CD4-positive, alpha-beta memory T cell (primary cell): ENCODE data around the gene TMEM256. TPM values are rescaled to one million over a fixed set of nuclear protein-coding genes. Genes with fewer than 3 reads are reported as not detected.
A peak's percentile ranks its signal among the peaks of the same experiment; 100 is the strongest.

Source experiments
- CTCF ChIA-PET: fragments of 350-600 bp; sonication (Branson Sonifier 250); formaldehyde crosslinking; loops from one replicate; lab custom pipeline; 2021; ENCODE audit warnings: inconsistent platforms; ENCODE audit not compliant: partially characterized antibody; lab: Charles Lee
- POLR2A ChIA-PET: fragments of 350-600 bp; sonication (Branson Sonifier 250); formaldehyde crosslinking; loops from one replicate; lab custom pipeline; 2021; ENCODE audit not compliant: partially characterized antibody; lab: Charles Lee
- DNase-seq, 5 donors: peaks; one replicate each; pipeline versions ENCODE4 v3.0.0 to v3.0.0-alpha.2; 2020 to 2022; ENCODE audit warnings: mixed read lengths in 1 of 5
- H3K27ac ChIP-seq: one replicate; pipeline ENCODE4 v1.7.0; 2013; ENCODE audit warnings: low read depth, low read length
- H3K27me3 ChIP-seq: 2 replicates; pipeline ENCODE4 v1.7.0; 2013; ENCODE audit warnings: mild to moderate bottlenecking, low read length, moderate library complexity; ENCODE audit not compliant: insufficient read depth
- H3K36me3 ChIP-seq: 2 replicates; pipeline ENCODE4 v1.7.0; 2013; ENCODE audit warnings: mild to moderate bottlenecking, low read length, moderate library complexity; ENCODE audit not compliant: insufficient read depth
- H3K4me1 ChIP-seq: 2 replicates; pipeline ENCODE4 v1.7.0; 2013; ENCODE audit warnings: mild to moderate bottlenecking, low read length, moderate library complexity; ENCODE audit not compliant: insufficient read depth
- H3K4me3 ChIP-seq, 2 donors: one replicate each; pipeline ENCODE4 v1.7.0; 2013; ENCODE audit warnings: low read length in 2 of 2, mild to moderate bottlenecking in 1 of 2
- H3K9me3 ChIP-seq, 2 donors: one replicate each; pipeline ENCODE4 v1.7.0; 2013; ENCODE audit warnings: low read length in 2 of 2, control low read depth in 1 of 2; ENCODE audit not compliant: control insufficient read depth in 1 of 2
- H3K27ac Mint-ChIP-seq, 7 donors: one replicate each; pipeline ENCODE4 v1.8.0; 2020 to 2021; ENCODE audit warnings: mixed read lengths in 7 of 7, mild to moderate bottlenecking in 6 of 7, inconsistent platforms in 3 of 7, moderate library complexity in 3 of 7
- H3K27me3 Mint-ChIP-seq, 2 donors: one replicate each; pipeline ENCODE4 v1.8.0; 2020 to 2021; ENCODE audit warnings: mixed read lengths in 2 of 2
- H3K36me3 Mint-ChIP-seq, 2 donors: one replicate each; pipeline ENCODE4 v1.8.0; 2020 to 2021; ENCODE audit warnings: mixed read lengths in 2 of 2, inconsistent platforms in 1 of 2, mild to moderate bottlenecking in 1 of 2
- H3K4me1 Mint-ChIP-seq, 4 donors: one replicate each; pipeline ENCODE4 v1.8.0; 2020 to 2021; ENCODE audit warnings: mixed read lengths in 4 of 4, mild to moderate bottlenecking in 1 of 4
- H3K4me3 Mint-ChIP-seq, 8 donors: one replicate each; pipeline ENCODE4 v1.8.0; 2020 to 2021; ENCODE audit warnings: mixed read lengths in 8 of 8, mild to moderate bottlenecking in 7 of 8, moderate library complexity in 6 of 8, inconsistent platforms in 3 of 8
- H3K9me3 Mint-ChIP-seq, 8 donors: one replicate each; pipeline ENCODE4 v1.8.0; 2020 to 2021; ENCODE audit warnings: mixed read lengths in 8 of 8, mild to moderate bottlenecking in 5 of 8, inconsistent platforms in 3 of 8, moderate library complexity in 1 of 8
- intact Hi-C: fragments of 100-400 bp; cut with micrococcal nuclease; formaldehyde crosslinking; loops from one replicate; pipeline ENCODE4 v1.15.1; 2023
- polyA plus RNA-seq, 2 donors: library from polyadenylated mRNA; unstranded; fragments of 300-500 nt; fragmentation: Illumina TruSeq; gene quantifications; one replicate each; pipeline ENCODE4 v1.2.3, GENCODE V29; 2021
- total RNA-seq, 2 experiments: library from RNA; stranded (reverse); gene quantifications; one replicate each; pipeline ENCODE4 v1.2.3, GENCODE V29; 2021

TMEM256 gene
- total and polyA plus RNA-seq, 4 experiments from 2014 or later: 35.4 to 51.1 (median 44.1) TPM

DNA sequence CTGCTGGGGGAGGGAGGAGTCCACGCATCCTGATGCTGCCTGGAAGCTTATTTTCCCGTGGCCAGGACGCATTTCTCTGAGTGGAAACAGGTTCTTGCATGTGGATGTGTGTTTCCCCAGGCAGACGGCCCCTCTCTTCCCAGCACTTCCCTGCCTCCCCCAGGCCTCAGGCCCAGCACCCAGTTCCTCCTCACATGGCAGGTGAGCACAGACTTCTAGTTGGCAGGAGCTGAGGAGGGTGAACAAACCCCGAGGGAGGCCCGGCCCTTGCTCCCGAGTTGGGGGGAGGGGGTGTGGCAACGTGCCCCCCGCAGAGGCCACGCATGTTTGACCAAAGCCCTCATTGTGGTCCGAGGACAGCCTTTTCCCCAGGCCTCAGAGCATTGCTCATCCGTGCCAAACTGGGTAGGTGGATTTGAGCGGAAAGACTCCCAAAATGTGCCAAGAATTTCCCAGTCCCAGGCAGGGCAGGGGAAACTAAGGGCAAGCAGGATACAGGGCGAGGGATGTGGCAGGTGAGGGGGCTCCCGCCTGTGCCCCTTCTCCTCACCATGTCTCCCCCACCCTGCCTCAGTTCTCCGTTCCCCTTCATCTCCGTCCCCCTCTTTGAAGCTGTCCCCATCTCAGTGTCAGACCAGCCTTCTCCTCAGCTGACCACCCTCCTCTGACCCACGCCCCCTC lies 14.7 kb upstream of the TMEM256 start:
- intact Hi-C loops: no loop called here
- no peaks in the 10 kb centered on the region for H3K27me3 Mint-ChIP-seq
- ChIA-PET CTCF (no interaction called here), POLR2A (interaction anchor here (0.5 kb wide), 1 partner anchor 511 kb away, joined by 3 read pairs; no protein-coding TSS in a partner anchor)
- H3K4me1 Mint-ChIP-seq: peaks cover 0 to 2% (median 0%) of the 10 kb centered on the region in 4 donors
- no peaks in the 10 kb centered on the region for H3K9me3 ChIP-seq
- H3K27ac Mint-ChIP-seq: peak overlapping the region in 1 of 7 donors; percentile 58
- no peak overlapping the region for H3K27ac ChIP-seq
- H3K36me3 Mint-ChIP-seq: no peaks in the 10 kb centered on the region
- H3K4me1 ChIP-seq: no peaks in the 10 kb centered on the region
- H3K36me3 ChIP-seq: no peaks in the 10 kb centered on the region
- no peaks in the 10 kb centered on the region for H3K27me3 ChIP-seq
- no peak for DNase-seq
- no peak overlapping the region for H3K4me3 ChIP-seq
- H3K9me3 Mint-ChIP-seq: no peaks in the 10 kb centered on the region
- no peak overlapping the region for H3K4me3 Mint-ChIP-seq

DNA sequence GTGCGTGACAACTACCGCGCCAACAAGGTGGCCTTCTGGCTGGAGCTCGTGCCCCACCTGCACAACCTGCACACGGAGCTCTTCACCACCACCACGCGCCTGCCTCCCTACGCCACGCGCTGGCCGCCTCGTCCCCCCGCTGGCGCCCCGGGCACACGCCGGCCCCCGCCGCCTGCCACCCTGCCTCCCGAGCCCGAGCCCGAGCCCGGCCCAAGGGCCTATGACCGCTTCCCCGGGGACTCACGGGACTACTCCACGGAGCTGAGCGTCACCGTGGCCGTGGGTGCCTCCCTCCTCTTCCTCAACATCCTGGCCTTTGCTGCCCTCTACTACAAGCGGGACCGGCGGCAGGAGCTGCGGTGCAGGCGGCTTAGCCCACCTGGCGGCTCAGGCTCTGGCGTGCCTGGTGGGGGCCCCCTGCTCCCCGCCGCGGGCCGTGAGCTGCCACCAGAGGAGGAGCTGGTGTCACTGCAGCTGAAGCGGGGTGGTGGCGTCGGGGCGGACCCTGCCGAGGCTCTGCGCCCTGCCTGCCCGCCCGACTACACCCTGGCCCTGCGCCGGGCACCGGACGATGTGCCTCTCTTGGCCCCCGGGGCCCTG lies 13.3 kb upstream of the TMEM256 start:
- no peaks in the 10 kb centered on the region for H3K4me1 ChIP-seq
- no peak overlapping the region for H3K27ac Mint-ChIP-seq
- no peaks in the 10 kb centered on the region for H3K36me3 Mint-ChIP-seq
- H3K4me3 ChIP-seq: no peak overlapping the region
- peak in 1 of 5 donors; percentile 11 for DNase-seq
- H3K36me3 ChIP-seq: no peaks in the 10 kb centered on the region
- H3K4me3 Mint-ChIP-seq: no peak overlapping the region
- POLR2A ChIA-PET: interaction anchor here (1.3 kb wide), 1 partner anchor 13 kb away, joined by 4 read pairs; the partner anchor contains the start of gene TMEM256
- no peaks in the 10 kb centered on the region for H3K27me3 ChIP-seq
- intact Hi-C loops: no loop called here
- CTCF ChIA-PET: no interaction called here
- H3K9me3 ChIP-seq: no peaks in the 10 kb centered on the region
- no peaks in the 10 kb centered on the region for H3K27me3 Mint-ChIP-seq
- peaks cover 0 to 2% (median 0%) of the 10 kb centered on the region in 4 donors for H3K4me1 Mint-ChIP-seq
- H3K27ac ChIP-seq: no peak overlapping the region
- H3K9me3 Mint-ChIP-seq: no peaks in the 10 kb centered on the region

DNA sequence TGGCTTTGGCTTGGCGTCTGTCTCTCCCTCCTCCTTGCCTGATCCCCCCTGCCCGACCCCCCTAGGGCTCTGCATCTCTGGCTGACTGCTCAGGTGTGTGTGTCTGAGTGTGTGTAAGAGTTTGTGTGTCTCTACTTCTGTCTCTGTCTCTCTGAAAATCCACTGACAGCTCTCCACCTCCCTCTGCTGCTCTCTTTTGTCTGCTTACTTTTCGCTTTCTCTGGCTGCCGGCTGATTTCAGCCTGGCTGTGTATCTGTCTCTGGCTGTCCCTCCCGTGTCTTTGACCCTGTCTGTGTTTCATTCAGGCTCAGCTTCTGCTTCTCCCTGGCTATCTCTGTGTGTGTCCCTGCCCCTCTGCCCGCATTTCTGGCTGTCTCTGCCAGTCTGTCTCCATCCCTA lies 12.4 kb upstream of the TMEM256 start:
- no peaks in the 10 kb centered on the region for H3K9me3 ChIP-seq
- peak overlapping the region in 1 of 7 donors; percentile 29 for H3K27ac Mint-ChIP-seq
- H3K27ac ChIP-seq: no peak overlapping the region
- no peaks in the 10 kb centered on the region for H3K36me3 ChIP-seq
- DNase-seq: no peak
- H3K4me1 ChIP-seq: no peaks in the 10 kb centered on the region
- H3K4me3 ChIP-seq: no peak overlapping the region
- peaks cover 0 to 2% (median 0%) of the 10 kb centered on the region in 4 donors for H3K4me1 Mint-ChIP-seq
- H3K27me3 ChIP-seq: no peaks in the 10 kb centered on the region
- CTCF ChIA-PET: no interaction called here
- no peaks in the 10 kb centered on the region for H3K36me3 Mint-ChIP-seq
- no peaks in the 10 kb centered on the region for H3K27me3 Mint-ChIP-seq
- no peaks in the 10 kb centered on the region for H3K9me3 Mint-ChIP-seq
- peak overlapping the region in 1 of 8 donors; percentile 3 for H3K4me3 Mint-ChIP-seq
- intact Hi-C loops: loop anchor here (1.0 kb wide), 1 partner anchor 60 kb away; no protein-coding TSS in a partner anchor
- POLR2A ChIA-PET: interaction anchor here (1.3 kb wide), 1 partner anchor 12 kb away, joined by 4 read pairs; the partner anchor contains the start of gene TMEM256

DNA sequence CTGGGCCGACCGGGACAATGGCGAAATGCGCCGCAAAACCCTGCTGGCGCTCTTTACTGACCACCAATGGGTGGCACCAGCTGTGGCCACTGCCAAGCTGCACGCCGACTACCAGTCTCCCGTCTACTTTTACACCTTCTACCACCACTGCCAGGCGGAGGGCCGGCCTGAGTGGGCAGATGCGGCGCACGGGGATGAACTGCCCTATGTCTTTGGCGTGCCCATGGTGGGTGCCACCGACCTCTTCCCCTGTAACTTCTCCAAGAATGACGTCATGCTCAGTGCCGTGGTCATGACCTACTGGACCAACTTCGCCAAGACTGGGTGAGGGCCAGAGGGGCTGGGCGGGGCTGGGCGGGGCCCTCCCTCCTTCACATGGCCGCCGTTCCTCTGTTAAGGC lies 11.9 kb upstream of the TMEM256 start:
- Histone ChIP-seq H3K4me3 (no peak overlapping the region), H3K4me1 (no peaks in the 10 kb centered on the region), H3K27me3 (no peaks in the 10 kb centered on the region), H3K36me3 (no peaks in the 10 kb centered on the region), H3K27ac (no peak overlapping the region), H3K9me3 (no peaks in the 10 kb centered on the region)
- POLR2A ChIA-PET: interaction anchor here (1.3 kb wide), 1 partner anchor 12 kb away, joined by 4 read pairs; the partner anchor contains the start of gene TMEM256
- CTCF ChIA-PET: interaction anchor here (1.5 kb wide), 1 partner anchor 59 kb away, joined by 3 read pairs; no protein-coding TSS in a partner anchor
- Mint-ChIP-seq H3K4me1 (peaks cover 0 to 2% (median 0%) of the 10 kb centered on the region in 4 donors), H3K4me3 (no peak overlapping the region), H3K27ac (no peak overlapping the region), H3K9me3 (no peaks in the 10 kb centered on the region), H3K27me3 (no peaks in the 10 kb centered on the region), H3K36me3 (no peaks in the 10 kb centered on the region)
- intact Hi-C loops: loop anchor here (1.0 kb wide), 1 partner anchor 59 kb away; no protein-coding TSS in a partner anchor
- no peak for DNase-seq

DNA sequence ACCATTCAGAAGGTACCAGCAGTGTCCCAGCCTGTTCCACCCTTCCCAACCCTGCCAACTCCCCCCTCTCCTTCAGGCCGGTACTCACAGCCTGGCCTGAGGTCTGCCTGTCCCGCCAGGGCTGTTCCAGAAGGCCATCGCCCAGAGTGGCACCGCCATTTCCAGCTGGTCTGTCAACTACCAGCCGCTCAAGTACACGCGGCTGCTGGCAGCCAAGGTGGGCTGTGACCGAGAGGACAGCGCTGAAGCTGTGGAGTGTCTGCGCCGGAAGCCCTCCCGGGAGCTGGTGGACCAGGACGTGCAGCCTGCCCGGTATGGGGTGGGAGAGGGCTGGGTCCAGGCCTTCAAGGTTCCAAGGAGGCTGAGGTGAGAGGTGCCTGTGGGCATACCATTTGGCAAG lies 10.9 kb upstream of the TMEM256 start:
- Mint-ChIP-seq H3K4me1 (peaks cover 0 to 2% (median under 1%) of the 10 kb centered on the region in 4 donors), H3K9me3 (no peaks in the 10 kb centered on the region), H3K4me3 (no peak overlapping the region), H3K36me3 (no peaks in the 10 kb centered on the region), H3K27ac (no peak overlapping the region), H3K27me3 (no peaks in the 10 kb centered on the region)
- POLR2A ChIA-PET: no interaction called here
- no peaks in the 10 kb centered on the region for H3K9me3 ChIP-seq
- DNase-seq: no peak
- H3K27ac ChIP-seq: no peak overlapping the region
- CTCF ChIA-PET: interaction anchor here (1.5 kb wide), 1 partner anchor 58 kb away, joined by 3 read pairs; no protein-coding TSS in a partner anchor
- H3K27me3 ChIP-seq: no peaks in the 10 kb centered on the region
- H3K4me3 ChIP-seq: no peak overlapping the region
- intact Hi-C loops: no loop called here
- H3K36me3 ChIP-seq: no peaks in the 10 kb centered on the region
- no peaks in the 10 kb centered on the region for H3K4me1 ChIP-seq

DNA sequence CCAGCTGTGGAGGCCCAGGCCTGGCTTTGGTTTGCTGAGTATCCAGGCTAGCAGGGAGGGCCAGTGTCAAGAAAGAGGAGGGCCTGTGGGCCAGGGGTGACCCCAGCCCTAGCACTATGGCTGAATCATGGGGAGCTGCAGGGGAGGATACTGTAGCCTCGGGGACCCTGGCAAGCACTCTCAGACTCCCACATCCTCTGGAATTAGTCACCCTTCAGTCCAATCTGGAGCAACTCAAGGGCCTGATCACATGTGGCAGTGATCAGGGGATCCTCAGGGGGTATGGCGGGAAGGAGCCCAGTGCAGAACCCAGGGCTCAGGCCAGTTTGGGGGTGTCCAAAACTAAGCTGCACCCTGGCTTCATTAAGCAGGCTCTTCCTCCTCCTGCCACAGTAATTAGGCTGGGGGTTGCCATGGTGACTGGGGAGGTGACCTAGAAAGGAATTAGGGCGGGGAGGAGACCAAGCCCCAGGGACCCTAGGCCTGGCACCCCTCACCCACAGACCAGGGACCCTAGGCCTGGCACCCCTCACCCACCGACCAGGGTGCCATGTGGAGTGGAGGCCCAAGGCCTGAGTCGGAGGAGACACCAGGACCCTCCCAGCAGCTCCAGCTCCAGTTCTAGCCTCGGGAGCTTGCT lies 9.6 kb upstream of the TMEM256 start:
- POLR2A ChIA-PET: interaction anchor here (0.7 to 1.3 kb wide), 2 partner anchors 11 to 22 kb away, joined by 3 read pairs; partner anchors contain the start of gene TMEM102
- H3K36me3 Mint-ChIP-seq: no peaks in the 10 kb centered on the region
- H3K4me1 ChIP-seq: no peaks in the 10 kb centered on the region
- H3K9me3 ChIP-seq: no peaks in the 10 kb centered on the region
- no peak overlapping the region for H3K27ac ChIP-seq
- H3K27ac Mint-ChIP-seq: no peak overlapping the region
- no peaks in the 10 kb centered on the region for H3K9me3 Mint-ChIP-seq
- H3K4me3 Mint-ChIP-seq: no peak overlapping the region
- no peaks in the 10 kb centered on the region for H3K36me3 ChIP-seq
- CTCF ChIA-PET: interaction anchor here (0.8 to 1.2 kb wide), 2 partner anchors 23 to 58 kb away, joined by 3 read pairs; no protein-coding TSS in a partner anchor
- intact Hi-C loops: no loop called here
- H3K27me3 Mint-ChIP-seq: peaks cover 0 to 2% of the 10 kb centered on the region in 2 donors
- DNase-seq: peak in 1 of 5 donors; percentile 25
- no peaks in the 10 kb centered on the region for H3K27me3 ChIP-seq
- no peak overlapping the region for H3K4me3 ChIP-seq
- H3K4me1 Mint-ChIP-seq: peaks cover 2 to 11% (median 5%) of the 10 kb centered on the region in 4 donors

DNA sequence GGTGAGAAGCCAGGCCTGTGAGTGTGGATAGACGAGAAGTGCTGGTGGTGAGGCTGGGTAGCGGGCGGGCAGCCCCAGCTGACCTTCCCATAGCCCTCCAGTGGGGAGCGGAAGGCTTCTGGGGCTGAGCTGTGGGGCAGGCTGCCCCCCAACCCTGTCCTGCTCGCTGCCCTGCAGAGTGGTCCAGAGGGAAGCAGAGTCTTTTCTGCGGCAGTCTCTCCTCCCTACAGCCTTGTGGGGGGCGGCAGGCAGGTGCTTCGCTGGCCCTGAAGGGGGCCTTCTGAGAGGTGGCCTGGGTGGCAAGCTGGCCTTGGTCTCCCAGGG lies 7.5 kb upstream of the TMEM256 start:
- intact Hi-C loops: no loop called here
- DNase-seq: no peak
- peaks cover 2 to 19% (median 7%) of the 10 kb centered on the region in 4 donors for H3K4me1 Mint-ChIP-seq

More for the DNA sequence above, 7.5 kb upstream of the TMEM256 start:
- no peak overlapping the region for H3K4me3 Mint-ChIP-seq
- no peak overlapping the region for H3K27ac Mint-ChIP-seq
- ChIA-PET CTCF (no interaction called here), POLR2A (no interaction called here)
- Histone ChIP-seq H3K27me3 (no peaks in the 10 kb centered on the region), H3K9me3 (no peaks in the 10 kb centered on the region), H3K4me3 (no peak overlapping the region), H3K4me1 (no peaks in the 10 kb centered on the region), H3K36me3 (no peaks in the 10 kb centered on the region), H3K27ac (no peak overlapping the region)
- H3K36me3 Mint-ChIP-seq: no peaks in the 10 kb centered on the region
- H3K9me3 Mint-ChIP-seq: no peaks in the 10 kb centered on the region
- H3K27me3 Mint-ChIP-seq: peaks cover 0 to 2% of the 10 kb centered on the region in 2 donors
